Activated gamma-delta T cell treated with Interleukin-2 at 50 U/mL for 16 hours (primary cell): ENCODE measurements around the gene CDKL5.

Experiments used
- DNase-seq: peaks from one replicate; pipeline ENCODE4 v3.0.0-alpha.2; 2020

Gene CDKL5

DNA sequence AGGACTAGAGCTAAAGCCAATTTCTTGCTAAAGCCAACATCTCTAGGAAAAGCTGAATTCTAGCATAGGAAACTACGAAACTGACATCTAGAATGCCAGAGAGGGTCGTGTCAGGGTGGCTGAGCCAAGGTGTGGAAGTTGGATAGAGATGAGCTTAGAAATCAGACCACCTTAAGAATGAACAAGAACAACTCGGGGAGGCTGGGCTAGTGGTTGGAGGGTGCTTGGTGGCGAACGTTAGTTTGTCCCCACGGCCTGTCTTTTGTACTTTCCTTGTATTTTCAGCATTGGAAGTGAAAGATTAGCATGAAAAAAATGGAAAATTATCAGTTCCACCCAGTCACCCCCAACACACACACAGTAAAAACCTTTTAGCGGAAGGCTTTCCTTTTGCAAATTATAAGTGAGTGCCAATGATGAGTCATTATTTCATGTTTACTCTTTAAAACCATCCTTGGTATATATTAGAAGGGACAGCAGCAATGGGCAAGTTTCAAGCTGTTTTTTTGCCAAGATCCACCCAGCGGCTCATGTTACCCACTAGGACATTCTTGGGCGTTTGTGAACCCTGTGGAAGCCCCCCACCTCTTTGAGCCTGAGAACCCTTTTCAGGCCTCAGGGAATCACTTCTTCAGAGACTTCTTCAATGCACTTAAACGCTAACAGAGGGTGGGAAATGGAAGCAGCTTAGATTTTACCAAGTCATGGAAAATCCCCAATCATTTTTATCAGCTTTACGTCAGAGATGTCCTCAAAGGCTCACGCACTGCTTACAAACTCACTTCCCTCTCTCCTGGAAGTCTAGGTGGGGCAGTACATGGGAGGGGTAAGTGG lies 277.2 kb downstream of the CDKL5 start:
- DNase-seq: no peak
